Endothelial cell (in vitro differentiated cells): ENCODE data around the gene KATNBL1. TPM values are rescaled to one million over a fixed set of nuclear protein-coding genes. Genes with fewer than 3 reads are reported as not detected.
"Not testable (repeated sequence)": the region's sequence is repeated elsewhere in the genome, so short reads cannot be mapped to it uniquely, and the experiment has no call there.

ENCODE experiments used
- DNase-seq: peaks from one replicate; pipeline ENCODE4 v3.0.0; 2021; ENCODE audit warnings: low spot score
- H3K27ac Mint-ChIP-seq: one replicate; pipeline ENCODE4 v1.8.0; 2021; ENCODE audit warnings: mixed read lengths, inconsistent platforms; ENCODE audit not compliant: unreplicated experiment
- H3K27me3 Mint-ChIP-seq: one replicate; pipeline ENCODE4 v1.8.0; 2021; ENCODE audit warnings: mild to moderate bottlenecking, moderate library complexity, mixed read lengths, inconsistent platforms; ENCODE audit not compliant: unreplicated experiment
- H3K36me3 Mint-ChIP-seq: one replicate; pipeline ENCODE4 v1.8.0; 2021; ENCODE audit warnings: mild to moderate bottlenecking, low read depth, mixed read lengths, inconsistent platforms; ENCODE audit not compliant: unreplicated experiment
- H3K4me1 Mint-ChIP-seq: one replicate; pipeline ENCODE4 v1.8.0; 2021; ENCODE audit warnings: mild to moderate bottlenecking, mixed read lengths, inconsistent platforms; ENCODE audit not compliant: unreplicated experiment
- H3K4me3 Mint-ChIP-seq: one replicate; pipeline ENCODE4 v1.8.0; 2021; ENCODE audit warnings: mild to moderate bottlenecking, mixed read lengths, inconsistent platforms; ENCODE audit not compliant: unreplicated experiment
- H3K9me3 Mint-ChIP-seq: one replicate; pipeline ENCODE4 v1.8.0; 2021; ENCODE audit warnings: mixed read lengths, inconsistent platforms; ENCODE audit not compliant: unreplicated experiment
- total RNA-seq: library from RNA; stranded (reverse); fragmentation: NEBNext Ultra II Directional; extraction: Animal tissue kit (Norgen Biotek cat#: 25700); gene quantifications from one replicate; pipeline ENCODE4 v1.2.1, GENCODE V29; 2021; ENCODE audit not compliant: unreplicated experiment
- TF ChIP-seq, protein P1 (sequence below): fragments of 200-600 bp; sonication (generic); IDR thresholded peaks from one replicate; pipeline ENCODE4 v1.5.0; 2021; ENCODE audit warnings: antibody characterized with exemption; ENCODE audit not compliant: unreplicated experiment

KATNBL1 gene
- total RNA-seq, 1 donor from 2014 or later = 55.1 TPM

DNA sequence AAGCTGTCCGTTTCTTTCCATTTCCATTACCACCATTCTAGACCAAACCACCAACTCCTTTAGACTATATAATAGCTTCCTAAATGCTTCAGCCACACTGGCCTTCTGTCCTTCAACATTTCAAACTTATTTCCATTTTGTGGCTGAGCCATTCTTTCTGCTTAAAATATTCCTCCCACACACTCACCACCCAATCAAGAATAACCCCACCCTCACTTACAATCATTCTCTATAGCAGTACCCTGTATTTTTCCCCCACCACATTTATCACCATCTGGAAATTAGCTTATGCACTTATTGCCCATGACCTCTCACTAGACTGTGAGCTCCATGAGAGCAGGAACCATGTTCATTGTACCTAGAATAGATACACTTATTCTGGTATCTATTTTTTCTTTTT lies 6.6 kb downstream of the KATNBL1 start:
- Mint-ChIP-seq H3K36me3 (peaks cover 11% of the 10 kb centered on the region), H3K4me3 (no peak overlapping the region), H3K27me3 (no peaks in the 10 kb centered on the region), H3K4me1 (peaks cover 4% of the 10 kb centered on the region), H3K9me3 (no peaks in the 10 kb centered on the region), H3K27ac (no peak overlapping the region)
- no peak for DNase-seq
- TF ChIP-seq, protein P1, sequence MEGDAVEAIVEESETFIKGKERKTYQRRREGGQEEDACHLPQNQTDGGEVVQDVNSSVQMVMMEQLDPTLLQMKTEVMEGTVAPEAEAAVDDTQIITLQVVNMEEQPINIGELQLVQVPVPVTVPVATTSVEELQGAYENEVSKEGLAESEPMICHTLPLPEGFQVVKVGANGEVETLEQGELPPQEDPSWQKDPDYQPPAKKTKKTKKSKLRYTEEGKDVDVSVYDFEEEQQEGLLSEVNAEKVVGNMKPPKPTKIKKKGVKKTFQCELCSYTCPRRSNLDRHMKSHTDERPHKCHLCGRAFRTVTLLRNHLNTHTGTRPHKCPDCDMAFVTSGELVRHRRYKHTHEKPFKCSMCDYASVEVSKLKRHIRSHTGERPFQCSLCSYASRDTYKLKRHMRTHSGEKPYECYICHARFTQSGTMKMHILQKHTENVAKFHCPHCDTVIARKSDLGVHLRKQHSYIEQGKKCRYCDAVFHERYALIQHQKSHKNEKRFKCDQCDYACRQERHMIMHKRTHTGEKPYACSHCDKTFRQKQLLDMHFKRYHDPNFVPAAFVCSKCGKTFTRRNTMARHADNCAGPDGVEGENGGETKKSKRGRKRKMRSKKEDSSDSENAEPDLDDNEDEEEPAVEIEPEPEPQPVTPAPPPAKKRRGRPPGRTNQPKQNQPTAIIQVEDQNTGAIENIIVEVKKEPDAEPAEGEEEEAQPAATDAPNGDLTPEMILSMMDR = no peak

DNA sequence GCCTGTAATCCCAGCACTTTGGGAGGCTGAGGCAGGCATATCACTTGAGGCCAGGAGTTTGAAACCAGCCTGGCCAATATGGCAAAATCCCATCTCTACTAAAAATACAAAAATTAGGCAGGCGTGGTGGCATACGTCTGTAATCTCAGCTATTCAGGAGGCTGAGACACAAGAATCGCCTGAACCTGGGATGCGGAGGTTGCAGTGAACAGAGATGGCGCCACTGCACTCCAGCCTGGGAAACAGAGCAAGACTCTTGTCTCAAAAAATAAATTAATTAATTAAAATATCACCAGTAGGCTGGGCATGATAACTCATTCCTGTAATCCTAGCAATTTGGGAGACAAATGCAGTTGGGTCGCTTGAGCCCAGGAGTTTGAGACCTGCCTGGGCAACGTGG lies 16.6 kb downstream of the KATNBL1 start:
- H3K36me3 Mint-ChIP-seq, H3K9me3 Mint-ChIP-seq, H3K27ac Mint-ChIP-seq, H3K4me1 Mint-ChIP-seq, H3K4me3 Mint-ChIP-seq, DNase-seq, H3K27me3 Mint-ChIP-seq: not testable (repeated sequence)

GRCh38 chr15:34188711-34189110 lies 21.2 kb downstream of the KATNBL1 start:
- H3K27me3 Mint-ChIP-seq = peaks cover 4% of the 10 kb centered on the region
- H3K27ac Mint-ChIP-seq = no peak overlapping the region
- peak overlapping the region; percentile 38 for H3K4me3 Mint-ChIP-seq
- peaks cover 11% of the 10 kb centered on the region for H3K4me1 Mint-ChIP-seq
- peaks cover 12% of the 10 kb centered on the region for H3K9me3 Mint-ChIP-seq
- no peak for DNase-seq
- H3K36me3 Mint-ChIP-seq = peaks cover 25% of the 10 kb centered on the region
- TF ChIP-seq, protein P1 = no peak

- peaks cover 12% of the 10 kb centered on the region for H3K9me3 Mint-ChIP-seq
- peaks cover 30% of the 10 kb centered on the region for H3K36me3 Mint-ChIP-seq
- peaks cover 2% of the 10 kb centered on the region for H3K27me3 Mint-ChIP-seq
- no peak for DNase-seq
- TF ChIP-seq, protein P1 = no peak
- H3K4me1 Mint-ChIP-seq = peaks cover 14% of the 10 kb centered on the region
- H3K4me3 Mint-ChIP-seq = peak overlapping the region; percentile 71
- H3K27ac Mint-ChIP-seq = peak overlapping the region; percentile 54
Observed at GRCh38 chr15:34185666-34186065, 24.2 kb downstream of the KATNBL1 start.

DNA sequence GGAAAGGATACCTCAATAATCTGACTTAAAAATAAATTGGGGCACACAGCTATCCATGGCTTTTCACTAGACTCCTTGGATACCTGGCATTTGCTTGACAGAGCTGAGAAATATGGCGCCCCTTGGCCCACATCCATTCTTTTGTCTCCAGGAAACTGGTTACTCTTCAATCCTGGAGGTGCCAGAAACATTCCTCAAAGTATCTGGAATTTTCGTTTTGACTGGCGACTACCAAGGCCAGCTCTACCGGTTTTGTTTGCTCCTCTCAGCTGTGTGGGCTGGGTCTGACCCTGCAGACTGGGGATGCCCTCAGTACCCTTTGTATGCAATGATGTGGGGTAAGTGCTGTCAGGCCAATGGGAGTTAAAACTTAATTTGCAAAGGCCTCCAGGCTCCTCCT lies 27.0 kb downstream of the KATNBL1 start:
- H3K27ac Mint-ChIP-seq = no peak overlapping the region

More for the DNA sequence above, 27.0 kb downstream of the KATNBL1 start:
- no peak for DNase-seq
- H3K9me3 Mint-ChIP-seq = peaks cover 12% of the 10 kb centered on the region
- peaks cover 13% of the 10 kb centered on the region for H3K4me1 Mint-ChIP-seq
- peaks cover 26% of the 10 kb centered on the region for H3K36me3 Mint-ChIP-seq
- H3K4me3 Mint-ChIP-seq = no peak overlapping the region
- peaks cover 2% of the 10 kb centered on the region for H3K27me3 Mint-ChIP-seq
- TF ChIP-seq, protein P1 = no peak
